ENCODE results near the gene GALNT6.
A peak's percentile ranks its signal among the peaks of the same experiment; 100 is the strongest.
"Not testable (repeated sequence)": the region's sequence is repeated elsewhere in the genome, so short reads cannot be mapped to it uniquely, and the experiment has no call there.

The GALNT6 gene

DNA sequence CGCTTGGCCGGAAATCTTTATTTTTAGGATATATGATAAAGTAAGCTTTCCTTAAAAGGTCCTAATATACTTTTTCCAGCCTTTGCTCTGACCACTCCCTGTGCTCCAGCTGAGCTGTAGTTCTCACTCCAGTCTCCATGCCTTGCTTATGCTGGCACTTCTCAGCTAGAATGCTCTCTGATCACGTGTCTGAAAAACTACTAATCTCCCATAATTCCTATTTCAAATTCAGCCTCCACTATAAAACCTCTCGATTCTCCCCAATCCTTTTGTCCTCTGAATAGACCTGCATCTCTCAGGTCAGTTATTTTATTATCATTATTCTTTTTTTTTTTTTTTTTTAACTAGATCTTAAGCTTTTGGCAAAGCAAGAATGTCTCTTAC lies 70.9 kb downstream of the GALNT6 start:
- no peaks in the 10 kb centered on the region for H3K27me3 Mint-ChIP-seq
- peak overlapping the region; percentile 94 for H3K27ac Mint-ChIP-seq
- peaks cover 81% of the 10 kb centered on the region for H3K4me1 Mint-ChIP-seq (ENCODE audit: low read depth)
- peaks cover 5% of the 10 kb centered on the region for H3K36me3 Mint-ChIP-seq
- peak overlapping the region; percentile 93 for H3K4me3 Mint-ChIP-seq
- H3K9me3 Mint-ChIP-seq (ENCODE audit: low read depth): no peaks in the 10 kb centered on the region

DNA sequence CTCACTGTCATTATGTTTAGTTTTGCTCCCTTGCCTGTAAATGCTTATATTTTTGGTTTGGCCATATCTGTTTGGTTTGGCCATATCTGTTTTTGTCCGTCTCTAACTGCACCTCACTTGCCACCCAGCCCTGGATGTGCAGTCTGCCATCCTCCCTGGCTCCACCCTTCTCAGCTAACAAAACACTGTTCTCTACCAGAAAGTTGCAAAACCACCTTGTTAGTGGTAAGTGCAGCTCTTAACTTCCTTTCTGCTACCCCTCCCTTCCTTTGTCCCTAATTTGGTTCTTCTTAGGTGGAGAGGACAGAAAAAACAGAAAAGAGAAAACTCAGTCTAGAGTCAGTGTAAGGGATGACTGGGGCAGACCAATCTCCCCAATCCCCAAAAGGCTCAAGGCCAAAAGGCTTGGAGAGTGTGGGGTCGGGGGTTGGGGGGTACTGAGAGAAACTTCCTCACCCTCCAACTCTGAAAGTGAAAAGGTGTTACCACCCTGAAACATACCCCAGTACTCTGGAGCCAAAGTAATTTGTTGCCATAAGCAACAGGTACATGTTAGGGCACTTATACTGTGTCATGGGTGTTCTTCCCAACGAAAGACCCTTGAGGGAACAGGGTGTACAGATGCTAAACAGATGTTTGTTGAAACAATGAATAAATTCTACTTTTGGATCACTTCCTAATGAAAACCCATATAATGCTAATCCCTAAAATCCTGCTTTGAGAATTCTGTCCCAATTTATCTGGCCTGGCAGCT lies 72.2 kb downstream of the GALNT6 start:
- Mint-ChIP-seq H3K4me1 (ENCODE audit: low read depth) (peaks cover 75% of the 10 kb centered on the region), H3K36me3 (peaks cover 5% of the 10 kb centered on the region), H3K9me3 (ENCODE audit: low read depth) (no peaks in the 10 kb centered on the region), H3K27me3 (no peaks in the 10 kb centered on the region), H3K27ac (peak overlapping the region; percentile 94), H3K4me3 (peak overlapping the region; percentile 58)

DNA sequence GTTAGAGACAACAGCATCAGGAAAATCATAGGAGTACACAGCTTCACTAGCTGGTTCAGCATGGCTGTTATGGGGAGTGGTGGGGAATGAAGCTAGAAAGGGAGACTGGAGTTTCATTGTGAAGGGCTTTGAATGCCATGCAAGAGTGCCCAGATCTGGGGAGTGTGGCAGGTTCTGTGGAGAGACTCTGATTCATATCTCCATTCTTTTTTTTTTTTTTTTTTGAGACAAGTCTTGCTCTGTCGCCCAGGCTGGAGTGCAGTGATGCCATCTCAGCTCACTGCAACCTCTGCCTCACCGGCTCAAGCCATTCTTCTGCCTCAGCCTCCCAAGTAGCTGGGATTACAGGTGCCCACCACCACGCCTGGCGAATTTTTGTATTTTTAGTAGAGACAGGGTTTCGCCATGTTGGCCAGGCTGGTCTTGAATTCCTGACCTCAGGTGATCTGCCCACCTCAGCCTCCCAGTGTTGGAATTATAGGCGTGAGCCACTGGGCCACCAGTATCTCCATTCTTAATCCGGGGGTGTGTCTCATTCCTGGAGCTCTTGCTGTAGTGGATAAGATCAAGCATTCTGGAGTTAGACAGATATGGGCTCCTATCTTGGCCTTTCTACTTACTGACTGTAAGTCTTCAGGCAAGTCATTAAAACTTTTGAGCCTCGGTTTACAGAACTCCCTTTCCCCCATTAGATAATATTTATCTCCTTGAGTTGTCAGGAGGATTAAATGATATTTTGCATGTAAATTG lies 73.0 kb downstream of the GALNT6 start:
- H3K9me3 Mint-ChIP-seq (ENCODE audit: low read depth); H3K27me3 Mint-ChIP-seq; H3K36me3 Mint-ChIP-seq: not testable (repeated sequence)
- H3K4me3 Mint-ChIP-seq: peak overlapping the region; percentile 58
- peaks cover 76% of the 10 kb centered on the region for H3K4me1 Mint-ChIP-seq (ENCODE audit: low read depth)
- peak overlapping the region; percentile 94 for H3K27ac Mint-ChIP-seq

DNA sequence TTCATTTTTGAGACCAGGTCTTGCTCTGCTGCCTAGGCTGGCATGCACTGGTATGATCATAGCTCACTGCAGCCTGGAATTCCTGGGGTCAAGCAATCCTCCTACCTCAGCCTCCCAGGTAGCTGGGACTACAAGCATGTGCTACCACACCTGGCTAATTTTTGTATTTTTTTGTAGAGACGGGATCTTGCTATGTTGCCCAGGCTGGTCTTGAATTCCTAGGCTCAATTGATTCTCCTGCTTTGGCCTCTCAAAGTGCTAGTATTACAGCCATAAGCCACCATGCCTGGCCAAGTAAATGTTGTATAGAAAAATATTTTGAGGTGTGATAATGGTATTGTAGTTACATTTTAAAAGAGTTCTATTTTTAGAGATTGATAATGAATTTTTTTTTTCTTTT lies 79.8 kb downstream of the GALNT6 start:
- Mint-ChIP-seq H3K9me3 (ENCODE audit: low read depth) (no peaks in the 10 kb centered on the region), H3K36me3 (peaks cover 7% of the 10 kb centered on the region), H3K27me3 (no peaks in the 10 kb centered on the region), H3K4me3 (no peak overlapping the region), H3K4me1 (ENCODE audit: low read depth) (peaks cover 72% of the 10 kb centered on the region), H3K27ac (peak overlapping the region; percentile 89)

DNA sequence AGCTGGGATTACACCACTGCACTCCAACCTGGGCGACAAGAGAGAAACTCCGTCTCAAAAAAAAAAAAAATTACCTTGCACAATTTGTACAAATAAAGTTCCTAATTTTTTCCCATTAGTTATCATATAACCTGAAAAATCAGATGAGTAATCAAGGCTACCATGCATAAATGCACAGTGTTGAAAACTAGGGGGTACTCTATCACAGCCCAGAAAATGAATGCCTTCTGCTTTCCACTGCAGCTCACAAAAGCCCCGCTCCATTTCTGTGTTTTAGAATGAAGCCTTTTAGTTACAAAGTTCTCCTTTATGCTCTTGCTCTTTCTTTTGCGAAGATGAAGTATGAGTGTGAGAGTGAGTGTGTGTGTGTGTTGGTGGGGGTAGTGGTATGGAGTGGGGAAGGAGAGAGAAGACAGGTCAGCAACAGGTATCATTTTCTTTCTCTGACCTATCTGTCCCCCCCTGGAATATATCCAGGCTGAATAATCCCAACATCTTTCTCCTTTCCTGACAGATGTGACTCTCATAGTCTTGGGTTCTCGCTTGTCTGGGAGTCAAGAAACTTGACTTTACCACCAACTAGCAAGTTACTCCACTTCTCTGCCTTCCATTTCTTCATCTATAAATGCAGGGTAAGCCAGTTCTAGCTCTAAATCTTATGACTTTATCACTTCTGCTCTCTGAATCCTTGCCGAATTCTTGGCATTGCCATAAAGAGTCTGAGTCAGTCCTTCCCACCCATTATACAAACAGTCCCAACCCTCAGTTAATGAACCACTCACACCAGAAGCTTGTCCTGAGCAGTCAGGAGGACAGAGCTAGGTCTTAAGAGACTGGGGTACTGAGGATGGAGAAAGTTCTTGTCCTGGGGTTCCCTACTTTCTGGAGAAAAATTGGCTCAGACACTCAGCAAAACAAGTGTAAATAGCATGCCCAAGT lies 83.3 kb downstream of the GALNT6 start:
- Mint-ChIP-seq H3K27me3 (no peaks in the 10 kb centered on the region), H3K27ac (peak overlapping the region; percentile 89), H3K36me3 (peaks cover 11% of the 10 kb centered on the region), H3K9me3 (ENCODE audit: low read depth) (no peaks in the 10 kb centered on the region), H3K4me1 (ENCODE audit: low read depth) (peaks cover 71% of the 10 kb centered on the region), H3K4me3 (peak overlapping the region; percentile 33)

DNA sequence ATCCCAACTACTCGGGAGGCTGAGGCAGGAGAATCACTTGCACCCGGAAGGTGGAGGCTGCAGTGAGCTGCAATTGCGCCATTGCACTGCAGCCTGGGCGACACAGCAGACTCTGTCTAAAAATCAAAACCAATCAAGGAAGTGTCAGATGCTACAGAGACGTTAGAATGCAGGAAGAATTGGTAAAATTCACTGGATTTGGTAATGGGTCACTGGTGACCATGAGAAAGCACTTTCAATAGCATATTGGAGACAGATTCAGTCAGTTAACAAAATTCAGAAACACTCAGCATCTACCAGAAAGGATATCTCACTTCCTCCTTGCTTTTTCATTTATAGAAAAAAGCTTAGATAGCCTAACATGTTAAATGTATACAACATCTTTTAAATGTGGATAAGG lies 84.7 kb downstream of the GALNT6 start:
- Mint-ChIP-seq H3K4me1 (ENCODE audit: low read depth) (peaks cover 61% of the 10 kb centered on the region), H3K27ac (peak overlapping the region; percentile 73)

More for the DNA sequence above, 84.7 kb downstream of the GALNT6 start:
- Mint-ChIP-seq H3K9me3 (ENCODE audit: low read depth) (no peaks in the 10 kb centered on the region), H3K36me3 (peaks cover 8% of the 10 kb centered on the region), H3K4me3 (no peak overlapping the region), H3K27me3 (no peaks in the 10 kb centered on the region)

Measured in activated naive CD8-positive, alpha-beta T cell (primary cell).